Esophagus muscularis mucosa (tissue), 4 donors: ENCODE results near the gene USP5.

ENCODE experiments used
- EP300 ChIP-seq: sonication (generic); formaldehyde crosslinking; IDR thresholded peaks from one replicate; pipeline ENCODE4 v1.6.1; 2017; ENCODE audit warnings: antibody characterized with exemption
- POLR2A ChIP-seq: fragments of 450-650 bp; IDR thresholded peaks from one replicate; pipeline ENCODE4 v1.6.1; 2017; ENCODE audit warnings: antibody characterized with exemption, moderate library complexity, mild to moderate bottlenecking, low read depth
- TF ChIP-seq, protein P1 (sequence below), 3 experiments: fragments of 200-600 bp in 2 of 3; fragments of 450-650 bp in 1 of 3; sonication (generic) in 2 of 3; IDR thresholded peaks; one replicate each; pipeline ENCODE4 v1.5.1; 2017 to 2019; ENCODE audit warnings: antibody characterized with exemption in 3 of 3, mild to moderate bottlenecking in 2 of 3, moderate library complexity in 1 of 3

DNA sequence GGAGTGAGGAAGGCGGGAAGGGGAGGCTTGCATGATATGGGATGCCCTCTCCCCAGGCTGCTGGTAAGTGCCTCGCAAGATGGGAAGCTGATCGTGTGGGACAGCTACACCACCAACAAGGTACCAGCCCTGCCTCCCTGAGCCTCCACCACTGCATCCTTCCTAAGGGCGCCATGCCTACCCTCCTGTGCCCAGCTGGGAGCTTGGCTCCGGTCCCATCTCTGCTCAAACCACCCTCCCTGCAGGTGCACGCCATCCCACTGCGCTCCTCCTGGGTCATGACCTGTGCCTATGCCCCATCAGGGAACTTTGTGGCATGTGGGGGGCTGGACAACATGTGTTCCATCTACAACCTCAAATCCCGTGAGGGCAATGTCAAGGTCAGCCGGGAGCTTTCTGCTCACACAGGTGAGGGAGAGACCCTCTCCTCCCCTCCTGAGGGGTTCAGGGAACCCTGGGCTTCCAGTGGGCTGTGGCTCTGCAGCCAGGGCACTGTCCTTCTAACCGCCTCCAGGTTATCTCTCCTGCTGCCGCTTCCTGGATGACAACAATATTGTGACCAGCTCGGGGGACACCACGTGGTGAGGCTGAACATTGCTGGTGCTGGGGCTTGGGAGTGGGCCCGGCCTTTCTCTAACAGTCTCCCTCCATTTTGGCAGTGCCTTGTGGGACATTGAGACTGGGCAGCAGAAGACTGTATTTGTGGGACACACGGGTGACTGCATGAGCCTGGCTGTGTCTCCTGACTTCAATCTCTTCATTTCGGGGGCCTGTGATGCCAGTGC is 8.6 kb upstream of the USP5 start:
- TF ChIP-seq, protein P1, sequence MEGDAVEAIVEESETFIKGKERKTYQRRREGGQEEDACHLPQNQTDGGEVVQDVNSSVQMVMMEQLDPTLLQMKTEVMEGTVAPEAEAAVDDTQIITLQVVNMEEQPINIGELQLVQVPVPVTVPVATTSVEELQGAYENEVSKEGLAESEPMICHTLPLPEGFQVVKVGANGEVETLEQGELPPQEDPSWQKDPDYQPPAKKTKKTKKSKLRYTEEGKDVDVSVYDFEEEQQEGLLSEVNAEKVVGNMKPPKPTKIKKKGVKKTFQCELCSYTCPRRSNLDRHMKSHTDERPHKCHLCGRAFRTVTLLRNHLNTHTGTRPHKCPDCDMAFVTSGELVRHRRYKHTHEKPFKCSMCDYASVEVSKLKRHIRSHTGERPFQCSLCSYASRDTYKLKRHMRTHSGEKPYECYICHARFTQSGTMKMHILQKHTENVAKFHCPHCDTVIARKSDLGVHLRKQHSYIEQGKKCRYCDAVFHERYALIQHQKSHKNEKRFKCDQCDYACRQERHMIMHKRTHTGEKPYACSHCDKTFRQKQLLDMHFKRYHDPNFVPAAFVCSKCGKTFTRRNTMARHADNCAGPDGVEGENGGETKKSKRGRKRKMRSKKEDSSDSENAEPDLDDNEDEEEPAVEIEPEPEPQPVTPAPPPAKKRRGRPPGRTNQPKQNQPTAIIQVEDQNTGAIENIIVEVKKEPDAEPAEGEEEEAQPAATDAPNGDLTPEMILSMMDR (IDR thresholded peaks at IDR 0.05) = no peak
- TF ChIP-seq POLR2A (no peak), EP300 (no peak)
